Hepatocyte (in vitro differentiated cells): Measurements from ENCODE around the gene CCDC8. TPM values are rescaled to one million over a fixed set of nuclear protein-coding genes. Genes with fewer than 3 reads are reported as not detected.
A peak's percentile ranks its signal among the peaks of the same experiment; 100 is the strongest.

Source experiments
- DNase-seq: peaks from one replicate; pipeline ENCODE4 v3.0.0-alpha.2; 2016; ENCODE audit warnings: low spot score
- H2AFZ ChIP-seq: fragments of 200-600 bp; sonication (generic); 2 replicates; pipeline ENCODE4 v1.6.0; 2016; ENCODE audit warnings: antibody characterized with exemption, mild to moderate bottlenecking
- H3K27ac ChIP-seq: fragments of 200-600 bp; sonication (generic); 2 replicates; pipeline ENCODE4 v1.5.1; 2016; ENCODE audit warnings: mild to moderate bottlenecking
- H3K27me3 ChIP-seq: fragments of 200-600 bp; sonication (generic); 2 replicates; pipeline ENCODE4 v1.6.1; 2016
- H3K36me3 ChIP-seq: fragments of 200-600 bp; sonication (generic); replicated peaks from 2 replicates; pipeline ENCODE4 v1.5.1; 2016; ENCODE audit warnings: low read depth; ENCODE audit not compliant: insufficient read depth
- H3K4me1 ChIP-seq: fragments of 200-600 bp; sonication (generic); 2 replicates; pipeline ENCODE4 v1.5.1; 2016; ENCODE audit warnings: mild to moderate bottlenecking, moderate library complexity; ENCODE audit not compliant: insufficient read depth
- H3K4me2 ChIP-seq: fragments of 200-600 bp; sonication (generic); 2 replicates; pipeline ENCODE4 v1.6.0; 2016
- H3K4me3 ChIP-seq: fragments of 200-600 bp; sonication (generic); 2 replicates; pipeline ENCODE4 v1.5.1; 2016; ENCODE audit warnings: mild to moderate bottlenecking
- H3K79me2 ChIP-seq: fragments of 200-600 bp; sonication (generic); 2 replicates; pipeline ENCODE4 v1.6.0; 2017; ENCODE audit warnings: mild to moderate bottlenecking
- H3K9me2 ChIP-seq: fragments of 200-600 bp; sonication (generic); replicated peaks from 2 replicates; pipeline ENCODE4 v1.6.0; 2017; ENCODE audit warnings: mild to moderate bottlenecking; ENCODE audit not compliant: insufficient read depth
- H3K9me3 ChIP-seq: fragments of 200-600 bp; sonication (generic); 2 replicates; pipeline ENCODE4 v1.5.1; 2016; ENCODE audit warnings: low read depth, mild to moderate bottlenecking
- H4K20me1 ChIP-seq: fragments of 200-600 bp; sonication (generic); 2 replicates; pipeline ENCODE4 v1.6.0; 2016; ENCODE audit warnings: mild to moderate bottlenecking; ENCODE audit not compliant: insufficient read depth, poor library complexity, severe bottlenecking
- CTCF ChIP-seq: fragments of 200-600 bp; sonication (generic); IDR thresholded peaks from 2 replicates; pipeline ENCODE4 v1.5.1; 2016; ENCODE audit warnings: antibody characterized with exemption, mild to moderate bottlenecking; ENCODE audit not compliant: poor library complexity
- EZH2 ChIP-seq: fragments of 200-600 bp; sonication (generic); IDR thresholded peaks from 2 replicates; pipeline ENCODE4 v1.6.1; 2016; ENCODE audit warnings: antibody characterized with exemption, mild to moderate bottlenecking, borderline replicate concordance
- EZH2phosphoT487 ChIP-seq: fragments of 200-600 bp; sonication (generic); IDR thresholded peaks from one replicate; pipeline ENCODE4 v1.6.1; 2018; ENCODE audit warnings: antibody characterized with exemption, mild to moderate bottlenecking, low read depth, moderate library complexity; ENCODE audit not compliant: unreplicated experiment, severe bottlenecking
- WGBS: methylation state at CpG from one replicate; pipeline ENCODE4 v1.1.6; 2016; ENCODE audit warnings: low lambda C conversion rate; ENCODE audit errors: missing lambda C conversion rate; 5-methylcytosine and 5-hydroxymethylcytosine counted together
- polyA plus RNA-seq: library from polyadenylated mRNA; unstranded; fragments of >200 nt; fragmentation: Nextera tagmentation; extraction: Ambion mirVana; gene quantifications from 2 replicates; pipeline ENCODE4 v1.2.1, GENCODE V29; 2016
- total RNA-seq: library from RNA; depleted of rRNA; stranded (reverse); fragments of >200 nt; gene quantifications from 2 replicates; pipeline ENCODE4 v1.2.3, GENCODE V29; 2014

CCDC8 gene
- total and polyA plus RNA-seq, 2 experiments from 2014 or later: 51.7 to 55.9 TPM

DNA sequence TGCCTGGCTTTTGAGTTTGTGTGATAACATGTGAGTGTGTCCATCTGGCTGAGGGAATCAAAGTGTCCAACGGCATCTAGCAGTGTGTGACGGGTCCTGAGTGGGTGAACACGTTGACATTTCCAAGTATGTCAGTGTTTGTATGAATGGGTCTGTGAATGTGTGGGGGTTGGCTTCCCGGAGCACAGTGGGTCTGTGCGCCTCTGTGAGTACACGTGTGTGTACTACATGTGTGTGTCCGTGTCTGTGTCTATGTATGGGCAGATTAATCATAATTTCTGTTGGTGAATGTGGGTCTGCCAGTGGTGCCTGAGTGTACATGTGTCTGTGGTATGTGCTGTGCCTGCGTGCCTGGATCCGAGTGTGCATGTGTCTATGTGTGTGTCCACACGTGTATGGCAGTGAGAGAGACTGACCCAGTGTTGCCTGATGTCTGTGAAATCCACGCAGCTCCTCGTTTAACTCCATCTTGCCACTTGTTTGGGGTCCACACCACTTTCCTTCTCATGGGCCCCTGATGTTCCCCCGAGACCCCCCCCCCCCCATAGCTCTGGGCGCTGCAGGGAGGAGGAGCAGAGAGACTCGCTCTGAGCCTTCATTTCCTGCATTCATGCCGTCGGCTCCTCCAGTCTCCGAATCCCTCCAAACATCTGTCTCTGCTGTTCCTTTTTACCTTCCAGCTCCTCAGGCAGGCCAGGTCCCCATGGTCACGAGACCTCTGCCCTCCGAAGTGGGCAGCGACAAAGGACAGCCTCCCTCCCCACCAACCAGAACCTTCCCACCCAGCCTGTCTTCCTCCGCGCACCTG, 5.3 kb downstream of the CCDC8 start:
- Histone ChIP-seq H3K36me3 (no peaks in the 10 kb centered on the region), H3K9me3 (no peaks in the 10 kb centered on the region), H3K4me1 (peaks cover 59% of the 10 kb centered on the region), H3K27me3 (no peaks in the 10 kb centered on the region), H3K27ac (peak overlapping the region; percentile 89), H3K4me3 (no peak overlapping the region), H3K4me2 (peak overlapping the region; percentile 79), H3K79me2 (peaks cover 38% of the 10 kb centered on the region), H3K9me2 (no peaks in the 10 kb centered on the region), H2AFZ (no peak overlapping the region), H4K20me1 (peaks cover 21% of the 10 kb centered on the region)
- peak; percentile 6 for DNase-seq
- WGBS: 43% methylated on average over 23 of the region's 23 CpGs
- TF ChIP-seq EZH2phosphoT487 (no peak), EZH2 (no peak), CTCF (no peak)

GRCh38 chr19:46406976-46407375, 6.4 kb downstream of the CCDC8 start:
- Histone ChIP-seq H3K9me3 (no peaks in the 10 kb centered on the region), H3K27me3 (no peaks in the 10 kb centered on the region), H3K27ac (no peak overlapping the region), H3K4me1 (peaks cover 59% of the 10 kb centered on the region), H3K36me3 (no peaks in the 10 kb centered on the region), H4K20me1 (peaks cover 21% of the 10 kb centered on the region), H3K4me3 (no peak overlapping the region), H3K79me2 (peaks cover 27% of the 10 kb centered on the region), H3K9me2 (no peaks in the 10 kb centered on the region), H2AFZ (no peak overlapping the region), H3K4me2 (peak overlapping the region; percentile 56)
- WGBS: 5% methylated on average over 6 of the region's 6 CpGs
- TF ChIP-seq EZH2 (no peak), EZH2phosphoT487 (no peak), CTCF (no peak)
- peak; percentile 28 for DNase-seq

DNA sequence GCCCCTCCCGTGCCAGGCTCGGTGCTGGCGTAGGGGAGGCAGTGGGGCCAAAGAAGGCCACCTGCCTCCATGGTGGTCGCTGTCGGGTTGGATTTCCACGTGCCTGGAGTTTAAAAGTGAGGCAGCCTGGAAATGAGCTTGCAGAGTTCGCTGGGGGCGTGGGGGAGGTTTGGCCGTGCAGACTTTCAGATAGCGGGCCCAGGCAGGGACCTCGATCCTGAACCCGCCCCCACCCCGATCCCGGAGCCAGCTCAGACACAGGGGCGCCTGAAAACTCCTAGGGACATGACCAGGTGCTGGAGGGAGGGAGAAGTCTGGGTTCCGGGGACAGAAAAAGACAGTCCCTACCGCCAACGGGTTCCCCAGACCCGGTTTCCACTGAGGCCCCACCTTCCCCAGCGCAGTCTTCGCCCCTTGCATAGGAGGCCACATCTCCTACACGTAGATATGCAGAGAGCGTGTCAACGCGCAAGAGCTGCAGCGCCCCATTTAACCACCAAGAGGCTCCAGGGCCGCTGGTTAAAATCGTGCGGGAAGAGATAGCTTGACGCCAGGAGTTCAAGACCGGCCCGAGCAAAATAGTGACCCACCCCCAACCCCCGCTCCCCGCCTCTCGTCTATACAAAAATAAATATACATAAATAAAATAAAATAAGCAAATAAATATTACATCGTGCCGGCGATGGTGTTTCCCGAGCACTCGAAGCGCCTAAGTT, 8.5 kb downstream of the CCDC8 start:
- H2AFZ ChIP-seq: peak overlapping the region; percentile 81
- H3K27ac ChIP-seq: peak overlapping the region; percentile 96
- TF ChIP-seq EZH2 (no peak), CTCF (peak; percentile 53), EZH2phosphoT487 (no peak)
- peak overlapping the region; percentile 38 for H3K4me3 ChIP-seq
- H3K4me1 ChIP-seq: peaks cover 42% of the 10 kb centered on the region
- H3K9me3 ChIP-seq: no peaks in the 10 kb centered on the region
- peak; percentile 85 for DNase-seq
- peaks cover 10% of the 10 kb centered on the region for H3K79me2 ChIP-seq
- H3K27me3 ChIP-seq: no peaks in the 10 kb centered on the region
- H3K9me2 ChIP-seq: no peaks in the 10 kb centered on the region
- 21% methylated on average over 39 of the region's 41 CpGs for WGBS
- H4K20me1 ChIP-seq: peaks cover 1% of the 10 kb centered on the region
- H3K4me2 ChIP-seq: peak overlapping the region; percentile 96
- H3K36me3 ChIP-seq: no peaks in the 10 kb centered on the region
